Measurements from ENCODE around the gene MPHOSPH8.
"Not testable (repeated sequence)": the region's sequence is repeated elsewhere in the genome, so short reads cannot be mapped to it uniquely, and the experiment has no call there.

The MPHOSPH8 gene

DNA sequence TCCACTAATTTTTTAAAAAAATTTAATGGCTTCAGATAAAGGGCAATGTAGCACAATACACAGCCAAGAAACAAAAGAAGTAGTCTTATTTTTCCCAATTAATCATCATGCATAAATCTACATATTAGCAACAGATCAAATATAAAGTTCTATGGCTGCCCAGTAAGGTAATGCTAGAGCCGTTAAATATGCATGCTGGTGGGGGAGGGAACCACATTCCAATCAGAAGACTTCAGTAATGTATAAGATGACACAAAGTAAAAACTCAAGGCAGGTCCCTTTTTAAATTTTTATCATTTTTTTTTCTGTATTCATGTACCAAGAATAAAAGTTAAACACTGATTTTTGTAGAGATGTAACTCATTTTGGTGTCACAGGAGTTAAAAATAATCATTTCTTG lies 62.0 kb downstream of the MPHOSPH8 start:
- no peak for TF ChIP-seq CTCF (conservative IDR thresholded peaks at IDR 0.05)
- H3K27ac ChIP-seq, result no peak overlapping the region

DNA sequence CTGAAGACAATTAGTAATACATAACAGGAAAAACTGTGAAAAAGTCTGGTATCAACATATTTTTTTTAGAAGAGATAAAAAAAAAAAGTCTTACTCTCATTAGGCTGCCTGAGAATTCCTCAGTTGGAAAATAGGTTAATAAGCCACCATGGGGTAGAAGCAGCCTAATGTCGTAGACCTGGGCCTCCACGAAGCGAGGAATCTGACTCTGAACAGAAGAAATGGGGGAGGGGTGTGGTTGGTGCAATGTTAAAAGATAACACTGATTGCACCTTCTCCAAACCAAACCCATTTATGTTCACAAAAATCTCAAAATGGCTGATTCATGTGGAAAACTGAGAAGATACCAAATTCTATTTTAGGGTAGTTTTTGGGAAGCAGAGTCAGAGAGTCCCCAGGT lies 62.4 kb downstream of the MPHOSPH8 start:
- TF ChIP-seq CTCF (conservative IDR thresholded peaks at IDR 0.05), result no peak
- H3K27ac ChIP-seq, result no peak overlapping the region

DNA sequence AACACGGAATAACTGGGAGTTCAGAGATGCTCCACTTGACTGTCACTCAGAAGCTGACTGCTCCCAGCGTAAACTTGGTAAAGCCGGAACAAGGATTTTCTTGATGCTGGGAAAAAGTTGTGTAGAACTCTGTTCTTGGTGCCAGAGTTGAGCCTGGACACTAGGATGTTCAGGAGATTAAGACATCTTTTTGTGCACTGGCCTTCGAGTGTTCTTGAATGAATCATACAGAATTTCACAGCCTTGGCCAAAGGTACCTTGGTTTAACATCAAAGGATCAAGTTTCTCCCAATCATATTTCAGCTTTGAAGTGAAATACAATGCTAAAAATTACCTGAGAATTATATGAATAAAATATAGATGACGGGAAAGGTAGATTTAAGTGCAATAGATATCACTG lies 67.5 kb downstream of the MPHOSPH8 start:
- H3K27ac ChIP-seq, result not testable (repeated sequence)

GRCh38 chr13:19701619-19702018 lies 68.2 kb downstream of the MPHOSPH8 start:
- H3K27ac ChIP-seq, result not testable (repeated sequence)

- H3K27ac ChIP-seq, result not testable (repeated sequence)
Measured at GRCh38 chr13:19704256-19704655, 70.8 kb downstream of the MPHOSPH8 start.

- not testable (repeated sequence) for H3K27ac ChIP-seq
Measured at GRCh38 chr13:19709039-19709438, 75.6 kb downstream of the MPHOSPH8 start.

DNA sequence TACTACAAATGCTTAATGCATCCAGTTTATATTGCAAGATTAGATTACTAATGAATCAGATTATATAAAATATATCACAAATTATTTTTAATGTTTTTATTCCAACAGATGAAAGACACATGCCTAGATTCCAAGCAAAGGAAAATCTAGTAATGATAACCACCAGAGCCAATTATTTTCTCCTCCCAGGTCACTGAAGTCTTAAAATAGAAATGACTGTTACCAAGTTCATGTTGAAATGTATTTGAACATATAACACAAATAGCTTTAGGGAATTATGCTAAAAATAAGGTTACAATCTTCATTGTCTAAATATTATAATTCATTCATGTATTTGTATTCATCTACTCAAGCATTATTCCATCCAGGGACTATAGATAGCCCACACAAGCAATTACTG lies 76.3 kb downstream of the MPHOSPH8 start:
- H3K27ac ChIP-seq, result not testable (repeated sequence)

DNA sequence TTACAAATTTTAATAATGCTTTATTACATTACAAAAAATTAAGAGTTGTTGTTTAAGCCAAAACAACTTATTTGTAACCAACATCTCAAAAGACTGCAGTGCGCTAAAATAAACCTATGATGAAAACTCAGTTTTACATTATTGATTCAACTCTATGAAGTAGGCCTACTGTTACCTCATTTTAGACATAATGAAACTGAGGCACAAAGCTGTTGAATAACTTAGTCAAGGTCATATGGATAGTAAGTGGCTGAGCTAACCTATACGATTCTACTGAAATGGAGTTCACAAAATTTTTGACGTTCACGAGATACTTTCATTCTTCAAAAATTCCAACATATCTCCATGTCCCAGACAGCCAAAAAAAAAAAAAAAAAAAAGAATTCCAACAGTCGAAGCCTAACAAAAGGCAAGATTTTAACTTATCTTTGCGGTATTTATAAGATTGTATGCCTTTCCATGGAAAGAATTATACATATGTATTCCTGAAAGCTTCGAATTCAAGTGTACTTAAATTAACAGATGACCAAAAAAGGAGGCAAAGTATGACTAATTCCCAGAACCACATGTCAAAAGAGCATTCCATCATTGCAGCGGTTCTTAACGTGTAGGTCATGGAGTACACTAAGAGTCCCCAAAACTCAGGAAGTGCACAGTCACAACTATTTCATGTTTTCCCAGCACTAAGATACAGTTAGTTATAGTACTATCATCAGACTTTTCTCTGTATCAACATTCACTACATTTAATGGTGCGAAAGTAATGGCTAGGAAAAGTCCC lies 79.9 kb downstream of the MPHOSPH8 start:
- TF ChIP-seq CTCF (conservative IDR thresholded peaks at IDR 0.05), result no peak
- H3K27ac ChIP-seq, result no peak overlapping the region

DNA sequence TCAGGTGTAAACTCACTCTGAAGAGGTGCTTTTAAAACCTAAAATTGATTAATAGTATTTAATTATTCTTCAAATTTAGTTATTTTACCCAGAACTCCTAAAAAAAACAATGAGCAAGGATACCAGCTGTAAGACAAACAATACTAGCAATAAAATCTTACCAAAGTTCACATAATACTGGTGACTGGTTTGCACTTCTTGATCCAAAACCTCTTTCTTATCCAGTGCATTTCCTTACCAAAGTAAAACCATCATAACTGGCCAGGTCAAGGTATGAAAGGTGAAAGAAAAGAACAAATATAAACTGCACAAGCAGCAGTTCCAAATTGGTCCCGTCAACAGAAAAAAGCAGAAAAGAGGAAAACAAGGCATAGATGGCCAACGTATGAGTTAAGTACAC lies 86.6 kb downstream of the MPHOSPH8 start:
- no peak for TF ChIP-seq CTCF (conservative IDR thresholded peaks at IDR 0.05)
- H3K27ac ChIP-seq, result no peak overlapping the region
